HG02885 (cell line): ENCODE data around the gene EVI5.
"Not testable (repeated sequence)": the region's sequence is repeated elsewhere in the genome, so short reads cannot be mapped to it uniquely, and the experiment has no call there.

Experiments
- ATAC-seq: cut with Tn5 transposase; IDR thresholded peaks from one replicate; pipeline ENCODE4 v1.9.1; 2021; ENCODE audit warnings: mild to moderate bottlenecking; ENCODE audit not compliant: unreplicated experiment, poor library complexity

Gene EVI5

GRCh38 chr1:92795166-92795565 lies 10.3 kb upstream of the EVI5 start:
- no peak for ATAC-seq

- no peak for ATAC-seq
Measured at GRCh38 chr1:92792340-92792782, 7.5 kb upstream of the EVI5 start.

- ATAC-seq, result no peak
Measured at GRCh38 chr1:92791487-92792066, 6.7 kb upstream of the EVI5 start.

GRCh38 chr1:92790867-92791266 lies 6.0 kb upstream of the EVI5 start:
- ATAC-seq, result no peak

- ATAC-seq, result no peak
Measured at GRCh38 chr1:92790081-92790480, 5.2 kb upstream of the EVI5 start.

- ATAC-seq, result no peak
Measured at GRCh38 chr1:92786111-92786901, 1.4 kb upstream of the EVI5 start.

GRCh38 chr1:92784021-92784638 lies 778 bp downstream of the EVI5 start:
- peak; percentile 9 for ATAC-seq

- not testable (repeated sequence) for ATAC-seq
Measured at GRCh38 chr1:92783550-92783949, 1.4 kb downstream of the EVI5 start.

GRCh38 chr1:92778376-92778775 lies 6.5 kb downstream of the EVI5 start:
- no peak for ATAC-seq

GRCh38 chr1:92774407-92774806 lies 10.5 kb downstream of the EVI5 start:
- no peak for ATAC-seq

GRCh38 chr1:92773749-92774148 lies 11.2 kb downstream of the EVI5 start:
- ATAC-seq, result not testable (repeated sequence)

GRCh38 chr1:92769856-92770255 lies 15.1 kb downstream of the EVI5 start:
- ATAC-seq, result no peak

GRCh38 chr1:92768915-92769314 lies 16.0 kb downstream of the EVI5 start:
- ATAC-seq, result no peak

GRCh38 chr1:92768296-92768695 lies 16.6 kb downstream of the EVI5 start:
- ATAC-seq, result no peak

GRCh38 chr1:92764116-92764515 lies 20.8 kb downstream of the EVI5 start:
- no peak for ATAC-seq

- ATAC-seq, result no peak
Measured at GRCh38 chr1:92762355-92762754, 22.6 kb downstream of the EVI5 start.

- no peak for ATAC-seq
Measured at GRCh38 chr1:92759361-92759760, 25.5 kb downstream of the EVI5 start.

- ATAC-seq, result no peak
Measured at GRCh38 chr1:92756537-92756936, 28.4 kb downstream of the EVI5 start.

GRCh38 chr1:92755541-92756461 lies 29.1 kb downstream of the EVI5 start:
- ATAC-seq, result no peak

GRCh38 chr1:92754719-92755050 lies 30.2 kb downstream of the EVI5 start:
- ATAC-seq, result no peak
